ENCODE results near the gene MLANA.

MLANA gene

GRCh38 chr9:5922192-5922591 lies 31.5 kb downstream of the MLANA start (continued):
- no peak for TF ChIP-seq ZFP41 (tag by site-specific recombination; IDR thresholded peaks at IDR 0.05; ENCODE audit: borderline replicate concordance)
- no peak for TF ChIP-seq ZNF561 (tag by site-specific recombination; IDR thresholded peaks at IDR 0.05; ENCODE audit: borderline replicate concordance)
- TF ChIP-seq ZNF223 (tag by site-specific recombination; IDR thresholded peaks at IDR 0.05): no peak

GRCh38 chr9:5931657-5932056 lies 41.0 kb downstream of the MLANA start:
- CTCF ChIA-PET: no interaction called here
- POLR2A ChIA-PET: no interaction called here
- H3K9me3 ChIP-seq (ENCODE audit: control insufficient read depth, insufficient read depth, low read depth, low read length): no peaks in the 10 kb centered on the region
- H3K4me1 ChIP-seq (ENCODE audit: control insufficient read depth, insufficient read depth, low read length): no peaks in the 10 kb centered on the region
- TF ChIP-seq ZFP41 (tag by site-specific recombination; IDR thresholded peaks at IDR 0.05; ENCODE audit: borderline replicate concordance) (no peak), FEZF1 (tag by site-specific recombination; IDR thresholded peaks at IDR 0.05) (no peak), TRIM28 (IDR thresholded peaks at IDR 0.05; ENCODE audit: borderline replicate concordance, low read length) (no peak), ZNF513 (tag by site-specific recombination; IDR thresholded peaks at IDR 0.05) (no peak), KLF1 (tag by site-specific recombination; IDR thresholded peaks at IDR 0.05) (no peak), ZSCAN16 (tag by site-specific recombination; IDR thresholded peaks at IDR 0.05) (no peak), ATF2 (tag by site-specific recombination; IDR thresholded peaks at IDR 0.05; ENCODE audit: low read depth) (no peak)
- no peak overlapping the region for H3K4me3 ChIP-seq (ENCODE audit: low read depth, low read length)
- no peak overlapping the region for H3K27ac ChIP-seq (ENCODE audit: extremely low read depth, low read depth, low read length)
- peaks cover 0 to 12% of the 10 kb centered on the region in 2 experiments; a peak in 2 of 3 replicates for H3K36me3 ChIP-seq (ENCODE audit: control insufficient read depth in 2 of 2, insufficient read depth in 1 of 2, low read length in 2 of 2)

GRCh38 chr9:5938449-5938848 lies 47.8 kb downstream of the MLANA start:
- Histone ChIP-seq H3K27ac (ENCODE audit: extremely low read depth, low read depth, low read length) (no peak overlapping the region), H3K4me1 (ENCODE audit: control insufficient read depth, insufficient read depth, low read length) (no peaks in the 10 kb centered on the region), H3K9me3 (ENCODE audit: control insufficient read depth, insufficient read depth, low read depth, low read length) (no peaks in the 10 kb centered on the region), H3K4me3 (ENCODE audit: low read depth, low read length) (no peak overlapping the region), H3K36me3 (ENCODE audit: control insufficient read depth in 2 of 2, insufficient read depth in 1 of 2, low read length in 2 of 2) (peaks cover 0 to 3% of the 10 kb centered on the region in 2 experiments; a peak in 1 of 3 replicates)
- TF ChIP-seq ZNF843 (tag by site-specific recombination; IDR thresholded peaks at IDR 0.05) (no peak), ZNF133 (tag by site-specific recombination; IDR thresholded peaks at IDR 0.05) (no peak), KLF16 (tag by site-specific recombination; IDR thresholded peaks at IDR 0.05) (no peak), ZEB2 (tag by site-specific recombination; IDR thresholded peaks at IDR 0.05) (no peak), GLI2 (tag by site-specific recombination; IDR thresholded peaks at IDR 0.05; ENCODE audit: borderline replicate concordance, low read depth) (no peak), ZIC2 (tag by site-specific recombination; IDR thresholded peaks at IDR 0.05) (no peak), FEZF1 (tag by site-specific recombination; IDR thresholded peaks at IDR 0.05) (no peak), ZNF791 (tag by site-specific recombination; IDR thresholded peaks at IDR 0.05) (no peak)
- ChIA-PET POLR2A (no interaction called here), CTCF (no interaction called here)

- Histone ChIP-seq H3K36me3 (ENCODE audit: control insufficient read depth in 2 of 2, insufficient read depth in 1 of 2, low read length in 2 of 2) (no peaks in the 10 kb centered on the region), H3K9me3 (ENCODE audit: control insufficient read depth, insufficient read depth, low read depth, low read length) (no peaks in the 10 kb centered on the region), H3K4me1 (ENCODE audit: control insufficient read depth, insufficient read depth, low read length) (no peaks in the 10 kb centered on the region), H3K27ac (ENCODE audit: extremely low read depth, low read depth, low read length) (no peak overlapping the region), H3K4me3 (ENCODE audit: low read depth, low read length) (no peak overlapping the region)
- ChIA-PET CTCF (interaction anchor here (0.6 to 2.9 kb wide), 2 partner anchors 53 to 85 kb away, joined by 3 to 8 read pairs; no protein-coding TSS in a partner anchor), POLR2A (no interaction called here)
- TF ChIP-seq ZEB2 (tag by site-specific recombination; IDR thresholded peaks at IDR 0.05) (no peak), KLF17 (tag by site-specific recombination; IDR thresholded peaks at IDR 0.05) (no peak), HOXA7 (CRISPR knock-in tag; IDR thresholded peaks at IDR 0.05; ENCODE audit: borderline replicate concordance) (no peak), ZNF610 (tag by site-specific recombination; IDR thresholded peaks at IDR 0.05; ENCODE audit: borderline replicate concordance) (no peak), SP7 (tag by site-specific recombination; IDR thresholded peaks at IDR 0.05) (no peak), ZNF10 (tag by site-specific recombination; IDR thresholded peaks at IDR 0.05) (no peak), ZFP41 (tag by site-specific recombination; IDR thresholded peaks at IDR 0.05; ENCODE audit: borderline replicate concordance) (no peak), GLIS1 (tag by site-specific recombination; IDR thresholded peaks at IDR 0.05) (no peak), KLF9 (tag by site-specific recombination; IDR thresholded peaks at IDR 0.05; ENCODE audit: low read depth) (no peak), ZNF16 (tag by site-specific recombination; IDR thresholded peaks at IDR 0.05; ENCODE audit: low read depth) (no peak), GLI2 (tag by site-specific recombination; IDR thresholded peaks at IDR 0.05; ENCODE audit: borderline replicate concordance, low read depth) (no peak), OSR2 (tag by site-specific recombination; IDR thresholded peaks at IDR 0.05) (no peak)
These were observed 48.8 kb downstream of the MLANA start for GRCh38 chr9:5939530-5939929.

Data from HEK293 (cell line).